ENCODE results near the gene STOX2. TPM values are rescaled to one million over a fixed set of nuclear protein-coding genes. Genes with fewer than 3 reads are reported as not detected.

STOX2 gene
- total RNA-seq, 5 donors from 2014 or later (not counting 1 experiment from before 2014, with no cell fraction given): 0.22 to 0.50 TPM; not detected in 3

DNA sequence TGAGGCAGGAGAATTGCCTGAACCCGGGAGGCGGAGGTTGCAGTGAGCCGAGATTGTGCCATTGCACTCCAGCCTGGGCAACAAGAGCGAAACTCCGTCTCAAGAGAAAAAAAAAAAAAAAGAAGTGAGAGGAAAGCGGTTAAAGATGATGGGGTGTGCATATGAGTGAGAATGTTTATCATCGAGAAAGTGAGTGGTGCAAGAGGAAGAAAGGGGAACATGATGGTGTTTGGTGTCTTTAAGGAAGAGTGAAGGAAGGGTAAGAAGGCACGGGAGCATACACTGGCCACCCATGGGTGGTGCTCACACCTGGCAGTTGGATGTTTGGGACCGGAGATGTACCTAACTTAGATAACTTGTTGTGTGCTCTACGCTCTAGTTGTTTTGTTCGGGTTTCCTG, 62.2 kb downstream of the STOX2 start:
- no peaks in the 10 kb centered on the region for H3K9me3 ChIP-seq
- ChIA-PET CTCF (no interaction called here), POLR2A (no interaction called here)
- Mint-ChIP-seq H3K4me1 (no peaks in the 10 kb centered on the region), H3K27ac (no peak overlapping the region), H3K36me3 (no peaks in the 10 kb centered on the region), H3K9me3 (no peaks in the 10 kb centered on the region), H3K27me3 (peaks cover 39 to 42% of the 10 kb centered on the region in 2 donors), H3K4me3 (no peak overlapping the region)
- no peaks in the 10 kb centered on the region for H3K36me3 ChIP-seq (ENCODE audit: control insufficient read depth in 2 of 2, extremely low read depth in 1 of 2, insufficient read depth in 1 of 2, low read length in 1 of 2)
- ATAC-seq (replicated peaks in 1 of 4) (no peak), DNase-seq (no peak)
- no peak overlapping the region for H3K27ac ChIP-seq (ENCODE audit: low read length)
- H3K4me3 ChIP-seq (ENCODE audit: control insufficient read depth in 1 of 2, extremely low read depth in 1 of 2, low read length in 1 of 2): no peak overlapping the region
- 93% methylated on average over 11 of the region's 11 CpGs for WGBS (ENCODE audit: insufficient coverage)
- peaks cover 0 to 16% of the 10 kb centered on the region in 2 experiments for H3K27me3 ChIP-seq (replicated peaks in 1 of 2; ENCODE audit: control insufficient read depth in 2 of 2, extremely low read depth in 1 of 2, insufficient read depth in 2 of 2, low read length in 1 of 2)
- H3K4me1 ChIP-seq (ENCODE audit: control insufficient read depth in 1 of 2, extremely low read depth in 1 of 2, insufficient read depth in 2 of 2, low read length in 2 of 2): peaks cover 0 to 2% of the 10 kb centered on the region in 2 experiments

DNA sequence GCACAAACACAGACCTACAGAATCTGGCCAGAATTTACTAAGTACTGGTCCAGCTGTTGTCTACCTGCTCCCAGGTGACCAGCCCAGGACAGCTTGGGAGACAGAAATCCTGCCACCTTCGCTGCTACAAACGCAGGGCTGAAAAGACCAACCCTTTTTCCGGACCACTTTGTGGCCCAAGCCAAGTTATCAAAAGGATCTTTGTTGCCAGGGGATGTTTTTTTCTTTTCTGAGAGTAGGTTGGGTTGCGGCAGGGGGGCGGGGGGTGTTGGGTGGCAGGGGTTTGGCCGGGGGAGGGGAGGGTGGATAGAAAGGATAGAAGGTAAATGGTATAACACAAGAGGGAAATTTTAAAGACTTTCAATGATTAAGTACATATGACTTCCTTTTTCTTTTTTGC, 63.4 kb downstream of the STOX2 start:
- Mint-ChIP-seq H3K27ac (no peak overlapping the region), H3K4me3 (no peak overlapping the region), H3K36me3 (no peaks in the 10 kb centered on the region), H3K4me1 (no peaks in the 10 kb centered on the region), H3K27me3 (peaks cover 36 to 42% of the 10 kb centered on the region in 2 donors), H3K9me3 (peaks cover 0 to 6% (median 0%) of the 10 kb centered on the region in 3 donors)
- no peak for DNase-seq
- POLR2A ChIA-PET: no interaction called here
- CTCF ChIA-PET: no interaction called here
- H3K4me3 ChIP-seq (ENCODE audit: control insufficient read depth in 1 of 2, extremely low read depth in 1 of 2, low read length in 1 of 2): no peak overlapping the region
- peaks cover 0 to 2% of the 10 kb centered on the region in 2 experiments for H3K4me1 ChIP-seq (ENCODE audit: control insufficient read depth in 1 of 2, extremely low read depth in 1 of 2, insufficient read depth in 2 of 2, low read length in 2 of 2)
- H3K27me3 ChIP-seq (replicated peaks in 1 of 2; ENCODE audit: control insufficient read depth in 2 of 2, extremely low read depth in 1 of 2, insufficient read depth in 2 of 2, low read length in 1 of 2): peaks cover 0 to 16% of the 10 kb centered on the region in 2 experiments
- H3K9me3 ChIP-seq: no peaks in the 10 kb centered on the region
- WGBS (ENCODE audit: insufficient coverage): 46% methylated on average over 3 of the region's 6 CpGs
- H3K36me3 ChIP-seq (ENCODE audit: control insufficient read depth in 2 of 2, extremely low read depth in 1 of 2, insufficient read depth in 1 of 2, low read length in 1 of 2): no peaks in the 10 kb centered on the region
- H3K27ac ChIP-seq (ENCODE audit: low read length): no peak overlapping the region
- no peak for ATAC-seq (replicated peaks in 1 of 4)

DNA sequence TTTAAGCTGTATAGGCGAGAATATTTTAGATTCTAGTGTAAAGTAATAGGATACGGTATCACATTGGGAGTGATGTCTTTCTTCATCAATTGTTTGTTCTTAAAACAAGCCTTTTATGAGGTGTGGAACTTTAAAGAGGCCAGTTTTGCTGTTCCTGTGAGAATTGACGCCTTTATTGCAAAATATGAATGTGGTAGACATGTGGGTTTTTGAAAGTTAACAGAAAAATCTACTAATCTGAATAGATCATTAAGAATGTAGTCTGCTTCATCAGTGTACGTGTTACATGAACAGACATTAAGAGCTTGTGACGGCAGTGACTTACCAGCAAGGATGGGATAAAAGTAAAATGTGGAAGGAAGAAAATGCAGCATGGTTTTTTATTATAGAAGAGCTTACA, 63.8 kb downstream of the STOX2 start:
- POLR2A ChIA-PET: no interaction called here

DNA sequence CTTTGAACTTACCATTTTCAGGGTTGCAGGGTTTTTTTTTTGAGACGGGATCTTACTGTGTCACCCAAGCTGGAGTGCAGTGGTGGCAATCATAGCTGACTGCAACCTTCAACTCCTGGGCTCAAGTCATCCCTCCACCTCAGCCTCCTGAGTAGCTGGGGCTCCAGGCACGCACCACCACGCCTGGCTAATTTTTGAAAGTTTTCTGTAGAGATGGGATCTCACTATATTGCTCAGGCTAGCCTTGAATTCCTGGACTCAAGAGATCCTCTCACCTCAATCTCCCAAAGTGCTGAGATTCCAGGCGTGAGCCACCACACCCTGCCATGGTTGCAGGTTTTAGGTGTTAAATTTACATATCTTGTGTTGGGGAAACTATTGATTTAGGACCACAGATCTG, 64.5 kb downstream of the STOX2 start:
- Histone ChIP-seq H3K4me3 (ENCODE audit: control insufficient read depth in 1 of 2, extremely low read depth in 1 of 2, low read length in 1 of 2) (no peak overlapping the region), H3K27ac (ENCODE audit: low read length) (no peak overlapping the region), H3K9me3 (no peaks in the 10 kb centered on the region), H3K36me3 (ENCODE audit: control insufficient read depth in 2 of 2, extremely low read depth in 1 of 2, insufficient read depth in 1 of 2, low read length in 1 of 2) (no peaks in the 10 kb centered on the region), H3K27me3 (replicated peaks in 1 of 2; ENCODE audit: control insufficient read depth in 2 of 2, extremely low read depth in 1 of 2, insufficient read depth in 2 of 2, low read length in 1 of 2) (peaks cover 0 to 16% of the 10 kb centered on the region in 2 experiments), H3K4me1 (ENCODE audit: control insufficient read depth in 1 of 2, extremely low read depth in 1 of 2, insufficient read depth in 2 of 2, low read length in 2 of 2) (peaks cover 0 to 2% of the 10 kb centered on the region in 2 experiments)
- no CpG with 5 or more reads among the region's 4 CpGs for WGBS (ENCODE audit: insufficient coverage)
- Mint-ChIP-seq H3K4me1 (no peaks in the 10 kb centered on the region), H3K9me3 (peaks cover 3 to 14% (median 8%) of the 10 kb centered on the region in 3 donors), H3K36me3 (no peaks in the 10 kb centered on the region), H3K4me3 (no peak overlapping the region), H3K27me3 (peaks cover 31 to 34% of the 10 kb centered on the region in 2 donors), H3K27ac (no peak overlapping the region)
- ATAC-seq (replicated peaks in 1 of 4) (no peak), DNase-seq (no peak)
- POLR2A ChIA-PET: no interaction called here
- CTCF ChIA-PET: no interaction called here

More for the DNA sequence above, 63.8 kb downstream of the STOX2 start:
- peaks cover 0 to 2% of the 10 kb centered on the region in 2 experiments for H3K4me1 ChIP-seq (ENCODE audit: control insufficient read depth in 1 of 2, extremely low read depth in 1 of 2, insufficient read depth in 2 of 2, low read length in 2 of 2)
- CTCF ChIA-PET: no interaction called here
- ATAC-seq (replicated peaks in 1 of 4) (no peak), DNase-seq (no peak)
- no peaks in the 10 kb centered on the region for H3K36me3 ChIP-seq (ENCODE audit: control insufficient read depth in 2 of 2, extremely low read depth in 1 of 2, insufficient read depth in 1 of 2, low read length in 1 of 2)
- WGBS (ENCODE audit: insufficient coverage): 11% methylated on average over 4 of the region's 5 CpGs
- Mint-ChIP-seq H3K27me3 (peaks cover 36 to 41% of the 10 kb centered on the region in 2 donors), H3K27ac (no peak overlapping the region), H3K4me3 (no peak overlapping the region), H3K4me1 (no peaks in the 10 kb centered on the region), H3K36me3 (no peaks in the 10 kb centered on the region), H3K9me3 (peaks cover 0 to 8% (median 3%) of the 10 kb centered on the region in 3 donors)
- no peak overlapping the region for H3K4me3 ChIP-seq (ENCODE audit: control insufficient read depth in 1 of 2, extremely low read depth in 1 of 2, low read length in 1 of 2)
- no peaks in the 10 kb centered on the region for H3K9me3 ChIP-seq
- H3K27ac ChIP-seq (ENCODE audit: low read length): no peak overlapping the region
- H3K27me3 ChIP-seq (replicated peaks in 1 of 2; ENCODE audit: control insufficient read depth in 2 of 2, extremely low read depth in 1 of 2, insufficient read depth in 2 of 2, low read length in 1 of 2): peaks cover 0 to 16% of the 10 kb centered on the region in 2 experiments

DNA sequence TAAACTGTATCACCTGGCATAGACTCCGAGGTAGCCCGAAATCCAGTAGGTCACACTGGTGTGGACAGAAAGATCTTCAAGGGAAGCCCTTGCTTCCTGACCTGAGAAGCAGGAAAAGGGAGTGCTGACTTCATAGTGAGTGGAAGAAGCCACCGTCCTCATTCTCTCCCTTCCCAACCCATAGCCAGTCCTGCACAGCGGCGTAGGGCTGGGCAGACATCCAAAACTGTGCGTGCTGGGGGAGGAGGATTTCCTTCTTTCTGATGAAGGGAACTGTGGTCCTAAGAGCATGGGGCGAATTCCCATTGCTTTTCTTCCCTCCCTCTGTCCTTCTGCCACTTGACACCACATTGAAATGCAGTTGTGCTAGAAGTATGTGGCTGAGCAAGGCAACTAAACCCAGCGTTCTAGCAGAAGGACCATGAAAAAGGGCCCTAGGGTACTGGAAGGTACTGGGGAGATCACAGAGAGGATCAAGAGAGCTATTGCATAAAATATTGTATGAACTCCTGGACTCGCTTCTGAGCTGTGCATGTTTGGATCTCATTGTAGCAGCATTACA, 66.9 kb downstream of the STOX2 start:
- Histone ChIP-seq H3K9me3 (no peaks in the 10 kb centered on the region), H3K36me3 (ENCODE audit: control insufficient read depth in 2 of 2, extremely low read depth in 1 of 2, insufficient read depth in 1 of 2, low read length in 1 of 2) (no peaks in the 10 kb centered on the region), H3K4me1 (ENCODE audit: control insufficient read depth in 1 of 2, extremely low read depth in 1 of 2, insufficient read depth in 2 of 2, low read length in 2 of 2) (no peaks in the 10 kb centered on the region), H3K27ac (ENCODE audit: low read length) (no peak overlapping the region), H3K4me3 (ENCODE audit: control insufficient read depth in 1 of 2, extremely low read depth in 1 of 2, low read length in 1 of 2) (no peak overlapping the region), H3K27me3 (replicated peaks in 1 of 2; ENCODE audit: control insufficient read depth in 2 of 2, extremely low read depth in 1 of 2, insufficient read depth in 2 of 2, low read length in 1 of 2) (peaks cover 0 to 9% of the 10 kb centered on the region in 2 experiments)
- H3K4me3 Mint-ChIP-seq: no peak overlapping the region
- WGBS (ENCODE audit: insufficient coverage): 71% methylated on average over 2 of the region's 9 CpGs
- H3K9me3 Mint-ChIP-seq: peaks cover 5 to 20% (median 9%) of the 10 kb centered on the region in 3 donors
- DNase-seq: no peak
- no peak overlapping the region for H3K27ac Mint-ChIP-seq
- ChIA-PET POLR2A (no interaction called here), CTCF (no interaction called here)
- H3K27me3 Mint-ChIP-seq: peaks cover 15 to 18% of the 10 kb centered on the region in 2 donors
- no peaks in the 10 kb centered on the region for H3K36me3 Mint-ChIP-seq
- no peak for ATAC-seq (replicated peaks in 1 of 4)
- H3K4me1 Mint-ChIP-seq: no peaks in the 10 kb centered on the region

DNA sequence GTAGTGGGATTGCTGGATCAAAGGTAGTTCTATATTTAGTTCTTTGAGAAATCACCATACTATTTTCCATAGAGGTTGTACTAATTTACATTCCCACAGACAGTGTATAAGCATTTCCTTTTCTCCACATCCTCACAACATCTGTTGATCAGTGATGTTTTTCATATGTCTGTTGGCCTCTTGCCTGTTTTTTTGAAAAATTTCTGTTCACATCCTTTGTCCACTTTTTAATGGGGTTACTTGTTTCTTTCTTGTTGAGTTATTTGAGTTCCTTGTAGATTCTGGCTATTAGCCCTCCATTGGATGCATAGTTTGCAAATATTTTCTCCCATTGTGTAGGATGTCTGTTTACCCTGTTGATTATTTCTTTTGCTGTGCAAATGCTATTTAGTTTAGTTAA, 72.6 kb downstream of the STOX2 start:
- no peak overlapping the region for H3K4me3 ChIP-seq (ENCODE audit: control insufficient read depth in 1 of 2, extremely low read depth in 1 of 2, low read length in 1 of 2)
- peaks cover 5 to 25% (median 9%) of the 10 kb centered on the region in 3 donors for H3K9me3 Mint-ChIP-seq
- no peaks in the 10 kb centered on the region for H3K36me3 ChIP-seq (ENCODE audit: control insufficient read depth in 2 of 2, extremely low read depth in 1 of 2, insufficient read depth in 1 of 2, low read length in 1 of 2)
- ChIA-PET POLR2A (no interaction called here), CTCF (no interaction called here)
- DNase-seq (no peak), ATAC-seq (replicated peaks in 1 of 4) (no peak)
- H3K27me3 ChIP-seq (replicated peaks in 1 of 2; ENCODE audit: control insufficient read depth in 2 of 2, extremely low read depth in 1 of 2, insufficient read depth in 2 of 2, low read length in 1 of 2): no peaks in the 10 kb centered on the region
- peaks cover 6 to 8% of the 10 kb centered on the region in 2 donors for H3K27me3 Mint-ChIP-seq
- H3K27ac ChIP-seq (ENCODE audit: low read length): no peak overlapping the region
- H3K36me3 Mint-ChIP-seq: no peaks in the 10 kb centered on the region
- no peak overlapping the region for H3K4me3 Mint-ChIP-seq
- no peaks in the 10 kb centered on the region for H3K4me1 ChIP-seq (ENCODE audit: control insufficient read depth in 1 of 2, extremely low read depth in 1 of 2, insufficient read depth in 2 of 2, low read length in 2 of 2)
- no peak overlapping the region for H3K27ac Mint-ChIP-seq
- H3K4me1 Mint-ChIP-seq: no peaks in the 10 kb centered on the region
- no peaks in the 10 kb centered on the region for H3K9me3 ChIP-seq

DNA sequence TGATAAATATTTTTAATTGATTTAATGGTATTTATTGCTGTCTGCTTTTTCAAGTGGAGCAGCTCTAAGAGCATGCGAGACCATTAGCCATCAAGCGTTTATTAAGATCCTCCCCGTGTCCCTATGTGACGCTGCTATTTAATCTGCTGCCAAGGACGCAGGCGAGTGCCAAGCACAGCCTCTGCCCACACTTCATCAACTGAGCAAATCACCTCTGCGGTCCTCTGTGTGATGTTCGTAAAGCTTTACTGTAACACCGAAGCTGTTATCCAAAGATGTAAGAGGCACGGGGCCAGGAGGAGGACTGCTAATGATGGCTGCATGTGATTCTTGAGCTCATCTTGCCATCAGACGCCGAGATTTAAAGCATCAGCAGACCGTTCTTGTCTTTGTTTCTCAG, 79.5 kb downstream of the STOX2 start:
- Mint-ChIP-seq H3K27me3 (peaks cover 0 to 7% of the 10 kb centered on the region in 2 donors), H3K4me3 (no peak overlapping the region), H3K4me1 (no peaks in the 10 kb centered on the region), H3K36me3 (no peaks in the 10 kb centered on the region), H3K27ac (no peak overlapping the region), H3K9me3 (no peaks in the 10 kb centered on the region)
- WGBS (ENCODE audit: insufficient coverage): 93% methylated on average over 13 of the region's 13 CpGs
- Histone ChIP-seq H3K9me3 (no peaks in the 10 kb centered on the region), H3K27me3 (replicated peaks in 1 of 2; ENCODE audit: control insufficient read depth in 2 of 2, extremely low read depth in 1 of 2, insufficient read depth in 2 of 2, low read length in 1 of 2) (peaks cover 0 to 12% of the 10 kb centered on the region in 2 experiments), H3K27ac (ENCODE audit: low read length) (no peak overlapping the region), H3K4me3 (ENCODE audit: control insufficient read depth in 1 of 2, extremely low read depth in 1 of 2, low read length in 1 of 2) (no peak overlapping the region), H3K4me1 (ENCODE audit: control insufficient read depth in 1 of 2, extremely low read depth in 1 of 2, insufficient read depth in 2 of 2, low read length in 2 of 2) (no peaks in the 10 kb centered on the region), H3K36me3 (ENCODE audit: control insufficient read depth in 2 of 2, extremely low read depth in 1 of 2, insufficient read depth in 1 of 2, low read length in 1 of 2) (no peaks in the 10 kb centered on the region)
- DNase-seq: no peak
- ChIA-PET CTCF (no interaction called here), POLR2A (no interaction called here)
- no peak for ATAC-seq (replicated peaks in 1 of 4)

Data from T-cell (primary cell).